Thyroid gland (tissue), 4 donors: Measurements from ENCODE around the gene UBXN4. TPM values are rescaled to one million over a fixed set of nuclear protein-coding genes. Genes with fewer than 3 reads are reported as not detected.

ENCODE experiments used
- DNase-seq, 2 donors: peaks; one replicate each; pipeline ENCODE4 v3.0.0-alpha.2; 2019
- H3K27ac ChIP-seq, 3 donors: fragments of 200-600 bp; sonication (generic); 1 replicate in 2 of 3; 2 replicates in 1 of 3; pipeline ENCODE4 v1.5.1; 2016 to 2019; ENCODE audit warnings: mild to moderate bottlenecking in 1 of 3, moderate library complexity in 1 of 3
- H3K27me3 ChIP-seq: fragments of 200-600 bp; sonication (generic); one replicate; pipeline ENCODE4 v1.5.1; 2019
- H3K36me3 ChIP-seq, 2 donors: fragments of 200-600 bp; sonication (generic); one replicate each; pipeline ENCODE4 v1.5.1; 2016 to 2019
- H3K4me1 ChIP-seq, 2 donors: fragments of 200-600 bp; sonication (generic); one replicate each; pipeline ENCODE4 v1.5.1; 2017 to 2019
- H3K4me3 ChIP-seq, 3 donors: fragments of 200-600 bp; sonication (generic); replicated peaks in 1 of 3; 1 replicate in 2 of 3; 2 replicates in 1 of 3; pipeline ENCODE4 v1.5.1; 2016; ENCODE audit warnings: mild to moderate bottlenecking in 1 of 3
- H3K9me3 ChIP-seq: fragments of 200-600 bp; sonication (generic); one replicate; pipeline ENCODE4 v1.5.1; 2017
- POLR2A ChIP-seq, 2 donors: fragments of 450-650 bp; IDR thresholded peaks; one replicate each; pipeline ENCODE4 v1.6.1; 2017; ENCODE audit warnings: antibody characterized with exemption in 2 of 2, mild to moderate bottlenecking in 2 of 2, moderate library complexity in 1 of 2
- WGBS, 2 donors: methylation state at CpG; one replicate each; pipeline ENCODE4 v1.1.5; 2017; 5-methylcytosine and 5-hydroxymethylcytosine counted together
- intact Hi-C: fragments of 100-400 bp; cut with DNase I; formaldehyde crosslinking; loops from one replicate; pipeline ENCODE4 v1.15.1; 2023
- total RNA-seq, 4 donors: library from RNA; depleted of rRNA; stranded (reverse); fragments of >200 nt; gene quantifications; one replicate each; pipeline ENCODE4 v1.2.3, GENCODE V29; 2016
- TF ChIP-seq, protein P1 (sequence below), 6 experiments: fragments of 200-600 bp in 3 of 6; fragments of 450-650 bp in 3 of 6; sonication (generic) in 3 of 6; IDR thresholded peaks; one replicate each; pipeline ENCODE4 v1.5.1; 2016 to 2019; ENCODE audit warnings: antibody characterized with exemption in 6 of 6, mild to moderate bottlenecking in 2 of 6, inconsistent platforms in 1 of 6, moderate library complexity in 1 of 6

UBXN4 gene
- total RNA-seq, 4 donors from 2014 or later = 83.6 to 134 (median 98.6) TPM

DNA sequence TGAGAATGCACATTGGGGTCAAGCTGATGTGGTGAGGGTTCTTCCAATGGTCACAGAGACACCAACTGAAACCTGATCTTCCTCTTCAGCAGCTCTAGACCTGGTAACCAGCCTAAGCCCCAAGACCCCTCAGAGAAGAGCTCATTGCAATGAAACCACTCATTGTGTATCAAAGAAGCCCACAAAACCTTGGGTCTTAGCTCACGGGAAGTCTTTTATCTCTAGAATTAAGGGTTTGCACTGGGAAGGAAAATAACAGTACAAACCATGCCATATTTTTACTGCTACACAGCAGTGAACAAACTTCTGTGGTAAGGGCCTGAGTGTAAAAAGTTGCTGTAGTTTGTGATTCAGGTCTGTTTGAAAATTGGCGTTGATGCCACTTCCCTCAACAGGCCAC is 8.6 kb upstream of the UBXN4 start:
- no peak overlapping the region for H3K27ac ChIP-seq
- no peaks in the 10 kb centered on the region for H3K36me3 ChIP-seq
- no peaks in the 10 kb centered on the region for H3K9me3 ChIP-seq
- no peaks in the 10 kb centered on the region for H3K27me3 ChIP-seq
- DNase-seq = no peak
- H3K4me1 ChIP-seq = no peaks in the 10 kb centered on the region
- intact Hi-C loops = no loop called here
- no peak for TF ChIP-seq POLR2A (IDR thresholded peaks at IDR 0.05)
- TF ChIP-seq, protein P1, sequence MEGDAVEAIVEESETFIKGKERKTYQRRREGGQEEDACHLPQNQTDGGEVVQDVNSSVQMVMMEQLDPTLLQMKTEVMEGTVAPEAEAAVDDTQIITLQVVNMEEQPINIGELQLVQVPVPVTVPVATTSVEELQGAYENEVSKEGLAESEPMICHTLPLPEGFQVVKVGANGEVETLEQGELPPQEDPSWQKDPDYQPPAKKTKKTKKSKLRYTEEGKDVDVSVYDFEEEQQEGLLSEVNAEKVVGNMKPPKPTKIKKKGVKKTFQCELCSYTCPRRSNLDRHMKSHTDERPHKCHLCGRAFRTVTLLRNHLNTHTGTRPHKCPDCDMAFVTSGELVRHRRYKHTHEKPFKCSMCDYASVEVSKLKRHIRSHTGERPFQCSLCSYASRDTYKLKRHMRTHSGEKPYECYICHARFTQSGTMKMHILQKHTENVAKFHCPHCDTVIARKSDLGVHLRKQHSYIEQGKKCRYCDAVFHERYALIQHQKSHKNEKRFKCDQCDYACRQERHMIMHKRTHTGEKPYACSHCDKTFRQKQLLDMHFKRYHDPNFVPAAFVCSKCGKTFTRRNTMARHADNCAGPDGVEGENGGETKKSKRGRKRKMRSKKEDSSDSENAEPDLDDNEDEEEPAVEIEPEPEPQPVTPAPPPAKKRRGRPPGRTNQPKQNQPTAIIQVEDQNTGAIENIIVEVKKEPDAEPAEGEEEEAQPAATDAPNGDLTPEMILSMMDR (IDR thresholded peaks at IDR 0.05) = no peak
- H3K4me3 ChIP-seq = no peak overlapping the region
- WGBS, 2 donors = 95 to 98% methylated on average over 2 of the region's 2 CpGs

DNA sequence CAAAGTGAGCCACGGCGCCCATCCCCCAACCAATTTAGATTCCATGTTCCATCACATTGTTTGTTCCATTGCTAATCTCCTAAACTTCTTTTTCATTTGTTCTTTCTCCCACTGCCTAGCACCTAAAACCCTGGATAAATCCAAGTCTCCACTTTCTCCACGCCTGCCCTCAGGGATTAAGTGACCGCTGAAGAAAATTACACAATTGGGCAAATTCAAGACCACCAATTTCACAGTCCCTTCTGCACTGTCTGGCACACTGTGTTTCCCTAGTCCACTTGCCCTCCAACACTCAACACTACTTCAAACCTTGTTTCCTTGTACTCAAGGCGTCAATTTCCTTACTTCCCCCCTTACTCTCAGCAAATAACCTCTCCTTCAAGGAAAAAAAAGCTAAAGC is 5.1 kb upstream of the UBXN4 start:
- no peak for DNase-seq

DNA sequence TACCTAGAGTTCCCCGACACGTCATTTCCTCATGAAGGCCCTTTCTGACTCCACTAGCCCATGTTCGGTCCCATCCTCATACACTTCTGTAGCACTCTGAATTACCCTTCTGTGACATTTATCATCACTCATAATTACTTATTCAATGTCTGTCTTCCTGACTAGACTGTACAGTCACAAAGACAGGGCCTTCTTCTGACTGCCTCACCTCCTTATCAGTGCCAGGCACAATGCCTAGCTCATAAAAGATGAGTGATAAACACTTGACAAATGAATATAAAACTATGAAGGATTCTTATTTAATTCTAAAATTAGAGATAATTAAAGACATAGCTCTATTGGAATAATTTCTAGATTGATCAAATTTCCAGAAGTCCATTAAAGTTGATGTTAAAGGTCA is 1.4 kb upstream of the UBXN4 start:
- Histone ChIP-seq H3K4me3 (no peak overlapping the region), H3K4me1 (peaks cover 11 to 19% of the 10 kb centered on the region in 2 donors), H3K27me3 (no peaks in the 10 kb centered on the region), H3K36me3 (no peaks in the 10 kb centered on the region), H3K27ac (no peak overlapping the region), H3K9me3 (no peaks in the 10 kb centered on the region)
- WGBS, 2 donors = 97% methylated on average over 3 of the region's 3 CpGs
- intact Hi-C loops = no loop called here
- no peak for DNase-seq
- no peak for TF ChIP-seq POLR2A (IDR thresholded peaks at IDR 0.05)
- TF ChIP-seq, protein P1 (IDR thresholded peaks at IDR 0.05) = no peak

More for the DNA sequence above, 5.1 kb upstream of the UBXN4 start:
- H3K36me3 ChIP-seq = no peaks in the 10 kb centered on the region
- intact Hi-C loops = no loop called here
- no peaks in the 10 kb centered on the region for H3K9me3 ChIP-seq
- 92 to 93% methylated on average over 5 of the region's 5 CpGs for WGBS, 2 donors
- TF ChIP-seq, protein P1 (IDR thresholded peaks at IDR 0.05) = no peak
- no peak for TF ChIP-seq POLR2A (IDR thresholded peaks at IDR 0.05)
- H3K27ac ChIP-seq = no peak overlapping the region
- H3K4me3 ChIP-seq = no peak overlapping the region
- no peaks in the 10 kb centered on the region for H3K4me1 ChIP-seq
- H3K27me3 ChIP-seq = no peaks in the 10 kb centered on the region

DNA sequence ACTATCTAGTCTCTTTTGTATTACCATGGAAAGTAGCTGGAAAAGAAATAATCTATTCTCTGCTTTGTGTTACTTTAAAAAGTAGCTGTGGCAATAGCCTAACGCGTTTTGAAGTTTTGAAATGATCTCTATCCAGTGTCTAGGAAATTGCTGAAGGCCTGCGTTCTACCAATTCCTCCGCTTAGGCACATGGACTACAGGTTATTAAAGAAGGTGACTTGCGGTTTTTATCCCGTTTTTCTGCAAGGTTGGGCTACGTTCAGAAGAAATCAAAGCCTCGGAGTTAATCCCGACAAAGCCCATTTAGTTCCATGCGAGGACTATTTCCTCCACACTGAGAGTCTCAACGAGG is 636 bp upstream of the UBXN4 start:
- 80 to 86% methylated on average over 11 of the region's 11 CpGs for WGBS, 2 donors
- Histone ChIP-seq H3K27ac (peak overlapping the region in 2 of 3 donors; percentile 99 to 100), H3K4me3 (no peak overlapping the region), H3K27me3 (no peaks in the 10 kb centered on the region), H3K4me1 (peaks cover 11 to 19% of the 10 kb centered on the region in 2 donors), H3K36me3 (no peaks in the 10 kb centered on the region), H3K9me3 (no peaks in the 10 kb centered on the region)
- TF ChIP-seq, protein P1 (IDR thresholded peaks at IDR 0.05) = no peak
- no peak for DNase-seq
- intact Hi-C loops = no loop called here

DNA sequence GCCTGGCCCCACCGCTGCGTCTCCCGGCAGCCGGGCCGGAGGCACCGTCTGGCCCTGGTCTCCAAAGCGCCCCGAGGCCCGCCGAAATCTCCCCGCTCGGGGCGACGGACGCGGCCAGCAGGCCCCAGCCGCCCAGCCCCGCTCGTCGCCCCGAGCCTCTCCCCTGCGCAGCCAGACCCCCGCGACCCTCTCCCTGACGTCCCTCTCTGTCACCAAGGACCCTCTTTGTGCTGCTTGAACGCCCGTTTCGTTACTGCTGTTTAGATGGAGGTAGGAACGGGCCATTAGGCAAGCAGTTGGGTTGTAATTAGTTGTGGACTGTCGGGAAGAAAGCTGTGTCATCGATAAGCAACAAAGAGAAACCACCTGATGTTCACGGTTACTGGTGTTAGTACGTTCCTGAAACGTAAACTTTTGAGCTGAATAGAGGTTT is 686 bp downstream of the UBXN4 start:
- peak in 1 of 2 donors; percentile 50 for TF ChIP-seq POLR2A (IDR thresholded peaks at IDR 0.05)
- TF ChIP-seq, protein P1 (IDR thresholded peaks at IDR 0.05) = no peak
- no peaks in the 10 kb centered on the region for H3K9me3 ChIP-seq
- no peaks in the 10 kb centered on the region for H3K27me3 ChIP-seq
- no peaks in the 10 kb centered on the region for H3K36me3 ChIP-seq
- peaks cover 11 to 19% of the 10 kb centered on the region in 2 donors for H3K4me1 ChIP-seq
- intact Hi-C loops = no loop called here
- DNase-seq = peak; percentile 47 to 48
- H3K4me3 ChIP-seq = peak overlapping the region; percentile 38 to 94 (median 72)
- WGBS, 2 donors = 0% methylated on average over 18 to 28 of the region's 34 CpGs
- H3K27ac ChIP-seq = peak overlapping the region; percentile 98 to 100 (median 99)
